SK-N-SH treated with all-trans-retinoic acid at 6 μM for 48 hours (cell line): ENCODE results near the gene KLHDC8B.

Experiments
- ATAC-seq: fragments of 200-7000 bp; cut with Tn5 transposase; 3 replicates; pipeline ENCODE4 v1.9.1; 2020; ENCODE audit warnings: mild to moderate bottlenecking, moderate library complexity
- ARNTL ChIP-seq: fragments of 450-650 bp; formaldehyde crosslinking; IDR thresholded peaks from 2 replicates; pipeline ENCODE4 v1.5.0; 2020; ENCODE audit warnings: low read depth, mild to moderate bottlenecking, moderate library complexity, borderline replicate concordance
- BACH2 ChIP-seq: fragments of 250-450 bp; sonication (Bioruptor Pico); IDR thresholded peaks from 2 replicates; pipeline ENCODE4 v1.9.0; 2021; ENCODE audit warnings: mild to moderate bottlenecking, borderline replicate concordance
- CSDC2 ChIP-seq: fragments of 250-450 bp; sonication (Bioruptor Pico); IDR thresholded peaks from 2 replicates; pipeline ENCODE4 v1.5.0; 2020; ENCODE audit warnings: mild to moderate bottlenecking, moderate library complexity
- CSRNP3 ChIP-seq: fragments of 250-450 bp; sonication (Bioruptor Pico); IDR thresholded peaks from 2 replicates; pipeline ENCODE4 v1.5.1; 2021; ENCODE audit warnings: mild to moderate bottlenecking, moderate library complexity
- OSR1 ChIP-seq: fragments of 250-450 bp; sonication (Bioruptor Pico); IDR thresholded peaks from 2 replicates; pipeline ENCODE4 v1.8.0; 2022; ENCODE audit warnings: moderate library complexity, mild to moderate bottlenecking, inconsistent platforms
- PPARA ChIP-seq: fragments of 250-450 bp; sonication (Bioruptor Pico); IDR thresholded peaks from 2 replicates; pipeline ENCODE4 v1.5.0; 2020; ENCODE audit warnings: mild to moderate bottlenecking, borderline replicate concordance
- RARB ChIP-seq: fragments of 250-450 bp; sonication (Bioruptor Pico); IDR thresholded peaks from 2 replicates; pipeline ENCODE4 v1.8.0; 2021; ENCODE audit warnings: mild to moderate bottlenecking, moderate library complexity
- SNAI2 ChIP-seq: fragments of 250-450 bp; sonication (Bioruptor Pico); IDR thresholded peaks from 2 replicates; pipeline ENCODE4 v1.5.0; 2020; ENCODE audit warnings: mild to moderate bottlenecking, moderate library complexity
- TCF4 ChIP-seq: fragments of 250-450 bp; sonication (Bioruptor Pico); IDR thresholded peaks from 2 replicates; pipeline ENCODE4 v1.8.0; 2021; ENCODE audit warnings: mild to moderate bottlenecking, moderate library complexity, borderline replicate concordance
- TOX ChIP-seq: fragments of 250-450 bp; sonication (Bioruptor Pico); IDR thresholded peaks from 2 replicates; pipeline ENCODE4 v1.8.0; 2021; ENCODE audit warnings: mild to moderate bottlenecking, moderate library complexity, borderline replicate concordance
- TSHZ2 ChIP-seq: fragments of 250-450 bp; sonication (Bioruptor Pico); IDR thresholded peaks from 2 replicates; pipeline ENCODE4 v1.5.0; 2020; ENCODE audit warnings: mild to moderate bottlenecking, moderate library complexity
- ZC3H10 ChIP-seq: fragments of 250-450 bp; sonication (Bioruptor Pico); IDR thresholded peaks from 2 replicates; pipeline ENCODE4 v1.5.1; 2021; ENCODE audit warnings: mild to moderate bottlenecking, moderate library complexity
- ZFP3 ChIP-seq: fragments of 250-450 bp; sonication (Bioruptor Pico); IDR thresholded peaks from 2 replicates; pipeline ENCODE4 v1.5.0; 2020; ENCODE audit warnings: mild to moderate bottlenecking, moderate library complexity
- ZFP30 ChIP-seq: fragments of 450-650 bp; formaldehyde crosslinking; IDR thresholded peaks from 2 replicates; pipeline ENCODE4 v1.5.0; 2022; ENCODE audit warnings: mild to moderate bottlenecking, moderate library complexity
- ZNF565 ChIP-seq: fragments of 450-650 bp; formaldehyde crosslinking; conservative IDR thresholded peaks from 2 replicates; pipeline ENCODE4 v1.5.0; 2020; ENCODE audit warnings: low read depth, mild to moderate bottlenecking, moderate library complexity
- ZNF70 ChIP-seq: fragments of 450-650 bp; formaldehyde crosslinking; IDR thresholded peaks from 2 replicates; pipeline ENCODE4 v1.5.0; 2020; ENCODE audit warnings: mild to moderate bottlenecking, moderate library complexity
- ZNF8 ChIP-seq: fragments of 450-650 bp; formaldehyde crosslinking; IDR thresholded peaks from 2 replicates; pipeline ENCODE4 v1.5.0; 2020; ENCODE audit warnings: mild to moderate bottlenecking, moderate library complexity
- TF ChIP-seq, protein P1 (sequence below): fragments of 250-450 bp; sonication (Bioruptor Pico); IDR thresholded peaks from 2 replicates; pipeline ENCODE4 v1.8.0; 2021; ENCODE audit warnings: low read depth, mild to moderate bottlenecking, moderate library complexity, borderline replicate concordance

The KLHDC8B gene

DNA sequence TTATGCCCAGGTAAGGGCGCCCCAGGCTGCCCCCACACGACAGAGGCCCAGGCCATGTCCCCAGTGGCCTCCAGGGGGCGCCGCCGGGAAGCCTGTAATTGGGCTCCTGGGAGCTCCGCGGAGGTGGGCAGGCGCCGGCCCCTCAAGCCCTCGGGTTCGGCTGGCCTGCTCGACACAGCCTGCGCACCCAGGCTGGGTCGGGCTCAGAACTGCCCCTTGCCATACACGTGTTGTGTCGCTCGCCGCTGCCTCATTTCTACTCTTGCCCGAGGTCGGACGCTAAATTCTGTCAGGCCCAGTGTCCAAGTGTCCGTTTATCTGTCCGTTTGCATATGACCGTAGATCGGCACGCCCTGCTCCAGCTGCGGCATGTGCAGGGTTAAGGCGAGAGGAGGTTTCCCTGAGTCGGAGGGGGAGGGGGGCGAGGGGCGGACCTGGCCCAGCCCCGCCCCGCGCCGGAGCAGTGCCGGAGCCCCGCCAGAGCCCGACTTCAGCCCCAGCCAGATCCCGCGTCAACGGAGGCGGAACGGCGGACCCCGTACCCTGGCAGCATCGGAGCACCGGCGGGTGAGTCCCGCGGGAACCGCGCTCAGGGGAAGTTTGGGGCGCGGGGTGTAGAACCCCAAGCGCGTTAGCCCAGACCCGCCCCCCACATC lies at the start of gene KLHDC8B:
Gene KLHDC8B (plus strand): TSS at position 480 of the 656 bp plus-strand sequence. CDS start 1,172 bp downstream, outside the sequence.
- ATAC-seq, result peak; percentile 89
- TF ChIP-seq, protein P1, sequence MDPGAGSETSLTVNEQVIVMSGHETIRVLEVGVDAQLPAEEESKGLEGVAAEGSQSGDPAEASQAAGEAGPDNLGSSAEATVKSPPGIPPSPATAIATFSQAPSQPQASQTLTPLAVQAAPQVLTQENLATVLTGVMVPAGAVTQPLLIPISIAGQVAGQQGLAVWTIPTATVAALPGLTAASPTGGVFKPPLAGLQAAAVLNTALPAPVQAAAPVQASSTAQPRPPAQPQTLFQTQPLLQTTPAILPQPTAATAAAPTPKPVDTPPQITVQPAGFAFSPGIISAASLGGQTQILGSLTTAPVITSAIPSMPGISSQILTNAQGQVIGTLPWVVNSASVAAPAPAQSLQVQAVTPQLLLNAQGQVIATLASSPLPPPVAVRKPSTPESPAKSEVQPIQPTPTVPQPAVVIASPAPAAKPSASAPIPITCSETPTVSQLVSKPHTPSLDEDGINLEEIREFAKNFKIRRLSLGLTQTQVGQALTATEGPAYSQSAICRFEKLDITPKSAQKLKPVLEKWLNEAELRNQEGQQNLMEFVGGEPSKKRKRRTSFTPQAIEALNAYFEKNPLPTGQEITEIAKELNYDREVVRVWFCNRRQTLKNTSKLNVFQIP (CRISPR knock-in tag), result no peak
- peak; percentile 31; the same call in 1 of the 2 replicates for TF ChIP-seq TSHZ2 (CRISPR knock-in tag)

DNA sequence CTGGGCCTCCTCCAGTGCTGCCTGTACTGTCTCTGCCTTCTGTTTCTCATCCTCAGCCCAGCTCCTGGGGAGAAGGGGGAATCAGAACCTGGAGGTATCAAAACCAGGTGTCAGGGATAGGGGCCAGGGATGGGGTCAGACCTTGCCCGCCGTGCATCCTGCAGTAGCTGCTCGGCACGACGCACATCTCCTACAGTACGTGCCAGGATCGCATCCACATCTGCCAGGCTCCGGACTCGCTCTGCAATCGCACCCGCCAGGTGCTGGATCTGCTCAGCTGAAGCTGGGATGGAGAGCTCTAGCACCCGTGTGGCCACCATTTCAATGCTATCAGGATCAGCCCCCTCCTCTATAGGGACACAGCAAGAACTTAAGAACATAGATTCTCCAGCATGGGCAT lies 49.4 kb upstream of the KLHDC8B start:
- no peak for TF ChIP-seq ZNF8 (CRISPR knock-in tag)
- TF ChIP-seq ARNTL (CRISPR knock-in tag), result no peak
- TF ChIP-seq ZC3H10 (CRISPR knock-in tag), result no peak
- no peak for TF ChIP-seq ZFP3
- no peak for TF ChIP-seq RARB (CRISPR knock-in tag)
- TF ChIP-seq TOX, result no peak
- TF ChIP-seq PPARA, result no peak
- TF ChIP-seq CSRNP3 (CRISPR knock-in tag), result no peak
- TF ChIP-seq, protein P1 (CRISPR knock-in tag), result no peak
- ATAC-seq, result no peak

DNA sequence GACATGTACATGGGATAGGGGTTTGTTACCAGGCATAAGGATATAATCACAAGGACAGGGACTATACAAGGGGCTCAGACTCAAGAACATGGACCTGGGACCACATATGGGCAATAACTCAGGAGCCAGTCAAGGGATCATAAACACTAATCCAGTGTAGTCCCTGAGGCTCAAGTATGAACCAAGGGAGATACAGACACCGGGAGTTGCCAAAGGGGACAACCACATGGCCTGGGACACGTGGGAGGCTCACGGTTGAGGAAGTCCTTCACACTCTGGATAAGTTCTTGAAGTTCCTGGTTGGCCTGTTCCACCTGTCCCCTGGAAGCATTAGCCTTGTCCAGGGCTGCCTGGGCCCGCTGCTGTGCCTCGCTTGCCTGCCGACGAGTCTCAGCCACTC lies 48.9 kb upstream of the KLHDC8B start:
- ATAC-seq, result no peak
- TF ChIP-seq, protein P1 (CRISPR knock-in tag), result no peak
- TF ChIP-seq CSRNP3 (CRISPR knock-in tag) (no peak), BACH2 (CRISPR knock-in tag) (no peak), PPARA (no peak)

GRCh38 chr3:49122886-49123545 lies 48.4 kb upstream of the KLHDC8B start:
- TF ChIP-seq TCF4, result no peak
- TF ChIP-seq ZNF8 (CRISPR knock-in tag), result no peak
- no peak for TF ChIP-seq ZFP30 (CRISPR knock-in tag)
- TF ChIP-seq RARB (CRISPR knock-in tag), result no peak
- no peak for TF ChIP-seq ZC3H10 (CRISPR knock-in tag)
- no peak for TF ChIP-seq SNAI2 (CRISPR knock-in tag)
- TF ChIP-seq OSR1, result no peak
- no peak for TF ChIP-seq CSDC2 (CRISPR knock-in tag)
- TF ChIP-seq PPARA, result no peak
- no peak for TF ChIP-seq ZNF70 (CRISPR knock-in tag)
- TF ChIP-seq, protein P1 (CRISPR knock-in tag), result no peak
- no peak for TF ChIP-seq ARNTL (CRISPR knock-in tag)
- TF ChIP-seq ZNF565 (CRISPR knock-in tag), result no peak
- TF ChIP-seq, all 23 proteins: peak for 0
- ATAC-seq, result no peak
